ENCODE results near the gene HSD17B11.
A peak's percentile ranks its signal among the peaks of the same experiment; 100 is the strongest.
"Not testable (repeated sequence)": the region's sequence is repeated elsewhere in the genome, so short reads cannot be mapped to it uniquely, and the experiment has no call there.

Gene HSD17B11

GRCh38 chr4:87390891-87391575 lies at the start of gene HSD17B11:
HSD17B11 (minus strand) TSS chr4:87391188; CDS start chr4:87391070, 118 bp downstream.
- DNase-seq, result peak; percentile 79

- DNase-seq, result no peak
These were observed 42.4 kb upstream of the HSD17B11 start for GRCh38 chr4:87433342-87433741.

GRCh38 chr4:87430038-87430437 lies 39.0 kb upstream of the HSD17B11 start:
- DNase-seq, result no peak

- no peak for DNase-seq
These were observed 38.0 kb upstream of the HSD17B11 start for GRCh38 chr4:87428979-87429378.

GRCh38 chr4:87427518-87427868 lies 36.5 kb upstream of the HSD17B11 start:
- DNase-seq, result no peak

- DNase-seq, result no peak
These were observed 36.0 kb upstream of the HSD17B11 start for GRCh38 chr4:87426865-87427517.

GRCh38 chr4:87425711-87426110 lies 34.7 kb upstream of the HSD17B11 start:
- no peak for DNase-seq

- not testable (repeated sequence) for DNase-seq
These were observed 33.1 kb upstream of the HSD17B11 start for GRCh38 chr4:87424099-87424543.

GRCh38 chr4:87423317-87424098 lies 32.5 kb upstream of the HSD17B11 start:
- DNase-seq, result peak; percentile 5

GRCh38 chr4:87422104-87423052 lies 31.4 kb upstream of the HSD17B11 start, which contains the start of gene NUDT9:
NUDT9 (plus strand) TSS chr4:87422573; CDS start chr4:87422906, 333 bp downstream.
- peak; percentile 78 for DNase-seq

- no peak for DNase-seq
These were observed 29.4 kb upstream of the HSD17B11 start for GRCh38 chr4:87420276-87420830.

- DNase-seq, result peak; percentile 44
These were observed 28.7 kb upstream of the HSD17B11 start for GRCh38 chr4:87419578-87420249.

GRCh38 chr4:87418410-87418809 lies 27.4 kb upstream of the HSD17B11 start:
- not testable (repeated sequence) for DNase-seq

- DNase-seq, result no peak
These were observed 26.0 kb upstream of the HSD17B11 start for GRCh38 chr4:87416965-87417364.

GRCh38 chr4:87414816-87415215 lies 23.8 kb upstream of the HSD17B11 start:
- no peak for DNase-seq

- DNase-seq, result no peak
These were observed 19.7 kb upstream of the HSD17B11 start for GRCh38 chr4:87410679-87411078.

- DNase-seq, result no peak
These were observed 19.2 kb upstream of the HSD17B11 start for GRCh38 chr4:87410157-87410556.

GRCh38 chr4:87409420-87409939 lies 18.5 kb upstream of the HSD17B11 start:
- no peak for DNase-seq

- DNase-seq, result not testable (repeated sequence)
These were observed 15.9 kb upstream of the HSD17B11 start for GRCh38 chr4:87406902-87407301.

GRCh38 chr4:87406462-87406861 lies 15.5 kb upstream of the HSD17B11 start:
- DNase-seq, result no peak

- no peak for DNase-seq
These were observed 14.3 kb upstream of the HSD17B11 start for GRCh38 chr4:87405211-87405820.

Data from NCI-H146 (cell line).